Ovary (tissue), 9 donors: ENCODE data around the gene GLYATL1. TPM values are rescaled to one million over a fixed set of nuclear protein-coding genes. Genes with fewer than 3 reads are reported as not detected.

Experiments used
- DNase-seq, 5 donors: peaks; one replicate each; pipeline ENCODE4 v3.0.0-alpha.2; 2019 to 2020
- H3K27ac ChIP-seq, 2 donors: fragments of 200-600 bp; one replicate each; pipeline versions ENCODE4 v1.5.1 to v1.8.0; 2019 to 2022
- H3K27me3 ChIP-seq: fragments of 200-600 bp; one replicate; pipeline ENCODE4 v1.8.0; 2022
- H3K36me3 ChIP-seq: fragments of 200-600 bp; sonication (generic); one replicate; pipeline ENCODE4 v1.5.1; 2019
- H3K4me1 ChIP-seq: one replicate; pipeline ENCODE4 v1.8.1; 2013; ENCODE audit warnings: mild to moderate bottlenecking, moderate library complexity; ENCODE audit not compliant: insufficient read depth
- H3K4me3 ChIP-seq: fragments of 200-600 bp; sonication (generic); one replicate; pipeline ENCODE4 v1.5.1; 2017
- H3K9me3 ChIP-seq, 2 donors: fragments of 200-600 bp in 1 of 2; sonication (generic) in 1 of 2; one replicate each; pipeline versions ENCODE4 v1.5.1 to v1.8.1; 2013 to 2019; ENCODE audit warnings: mild to moderate bottlenecking in 1 of 2, moderate library complexity in 1 of 2
- EP300 ChIP-seq: sonication (generic); formaldehyde crosslinking; IDR thresholded peaks from one replicate; pipeline ENCODE4 v1.6.1; 2017; ENCODE audit warnings: antibody characterized with exemption
- POLR2A ChIP-seq: fragments of 450-650 bp; IDR thresholded peaks from one replicate; pipeline ENCODE4 v1.6.1; 2017; ENCODE audit warnings: antibody characterized with exemption, mild to moderate bottlenecking, moderate library complexity
- WGBS, 3 donors: extraction: QIAGEN DNeasy Blood & Tissue Kit in 1 of 3; methylation state at CpG; one replicate each; pipeline versions ENCODE4 v1.1.5 to v1.1.7; 2013 to 2017; 5-methylcytosine and 5-hydroxymethylcytosine counted together
- intact Hi-C, 4 donors: fragments of 100-400 bp; cut with DNase I; formaldehyde crosslinking; loops; one replicate each; pipeline versions ENCODE4 v1.11.0 to v1.15.1; 2022 to 2023
- polyA plus RNA-seq, 2 donors: library from polyadenylated mRNA; stranded (reverse); fragments of 200-250 nt in 1 of 2; fragments of 350-450 nt in 1 of 2; fragmentation: Illumina TruSeq in 1 of 2; extraction: RNeasy Lipid Tissue Mini Kit (QIAGEN cat#74804) in 1 of 2; gene quantifications; one replicate each; pipeline ENCODE4 v1.2.3, GENCODE V29; 2013 to 2014
- total RNA-seq, 7 donors: library from RNA; depleted of rRNA in 2 of 7; stranded (reverse); fragments of >200 nt in 2 of 7; fragmentation: NEBNext Ultra II Directional in 3 of 7; extraction: Animal tissue kit (Norgen Biotek cat#: 25700) in 3 of 7; gene quantifications; one replicate each; pipeline versions ENCODE4 v1.1.0 to v1.2.4, GENCODE V29; 2016 to 2023
- TF ChIP-seq, protein P1 (sequence below), 3 donors: fragments of 450-650 bp in 2 of 3; fragments of 200-600 bp in 1 of 3; IDR thresholded peaks; one replicate each; pipeline versions ENCODE4 v1.5.1 to v1.8.0; 2016 to 2022; ENCODE audit warnings: antibody characterized with exemption in 3 of 3, mild to moderate bottlenecking in 1 of 3
- donor health status: DM: no; HTN: no; CAD: no; lungs with moderate emphysema.
- donor health status: DM: no; HTN: no; CAD: no.
- donor health status: Bipolar disorder and iron deficiency.
- donor health status: DM: yes; HTN: yes; CAD: no.
- donor health status: DM: no; HTN: no; CAD: no.
- donor health status: DM: yes; HTN: yes; CAD: no.

GLYATL1 gene
- total and polyA plus RNA-seq, 9 donors: 0.02 to 1.5 (median 0.23) TPM; not detected in 6

- H3K27me3 ChIP-seq: no peaks in the 10 kb centered on the region
- DNase-seq: no peak
- TF ChIP-seq POLR2A (no peak), EP300 (no peak)
- TF ChIP-seq, protein P1, sequence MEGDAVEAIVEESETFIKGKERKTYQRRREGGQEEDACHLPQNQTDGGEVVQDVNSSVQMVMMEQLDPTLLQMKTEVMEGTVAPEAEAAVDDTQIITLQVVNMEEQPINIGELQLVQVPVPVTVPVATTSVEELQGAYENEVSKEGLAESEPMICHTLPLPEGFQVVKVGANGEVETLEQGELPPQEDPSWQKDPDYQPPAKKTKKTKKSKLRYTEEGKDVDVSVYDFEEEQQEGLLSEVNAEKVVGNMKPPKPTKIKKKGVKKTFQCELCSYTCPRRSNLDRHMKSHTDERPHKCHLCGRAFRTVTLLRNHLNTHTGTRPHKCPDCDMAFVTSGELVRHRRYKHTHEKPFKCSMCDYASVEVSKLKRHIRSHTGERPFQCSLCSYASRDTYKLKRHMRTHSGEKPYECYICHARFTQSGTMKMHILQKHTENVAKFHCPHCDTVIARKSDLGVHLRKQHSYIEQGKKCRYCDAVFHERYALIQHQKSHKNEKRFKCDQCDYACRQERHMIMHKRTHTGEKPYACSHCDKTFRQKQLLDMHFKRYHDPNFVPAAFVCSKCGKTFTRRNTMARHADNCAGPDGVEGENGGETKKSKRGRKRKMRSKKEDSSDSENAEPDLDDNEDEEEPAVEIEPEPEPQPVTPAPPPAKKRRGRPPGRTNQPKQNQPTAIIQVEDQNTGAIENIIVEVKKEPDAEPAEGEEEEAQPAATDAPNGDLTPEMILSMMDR (IDR thresholded peaks at IDR 0.05): no peak
- no peaks in the 10 kb centered on the region for H3K36me3 ChIP-seq
- intact Hi-C loops: no loop called here
- no peaks in the 10 kb centered on the region for H3K4me1 ChIP-seq
- H3K4me3 ChIP-seq: no peak overlapping the region
- no peaks in the 10 kb centered on the region for H3K9me3 ChIP-seq
- no peak overlapping the region for H3K27ac ChIP-seq
Measured at GRCh38 chr11:58912124-58912523, 27.2 kb upstream of the GLYATL1 start.

GRCh38 chr11:58913685-58914084 lies 25.6 kb upstream of the GLYATL1 start:
- H3K36me3 ChIP-seq: no peaks in the 10 kb centered on the region
- H3K4me3 ChIP-seq: no peak overlapping the region
- no peak overlapping the region for H3K27ac ChIP-seq
- H3K9me3 ChIP-seq: no peaks in the 10 kb centered on the region
- H3K4me1 ChIP-seq: no peaks in the 10 kb centered on the region
- H3K27me3 ChIP-seq: no peaks in the 10 kb centered on the region
- no peak for TF ChIP-seq EP300
- no peak for TF ChIP-seq POLR2A
- TF ChIP-seq, protein P1 (IDR thresholded peaks at IDR 0.05): no peak
- DNase-seq: no peak
- intact Hi-C loops: no loop called here

- Histone ChIP-seq H3K9me3 (no peaks in the 10 kb centered on the region), H3K27me3 (no peaks in the 10 kb centered on the region), H3K36me3 (no peaks in the 10 kb centered on the region), H3K27ac (no peak overlapping the region), H3K4me3 (no peak overlapping the region), H3K4me1 (no peaks in the 10 kb centered on the region)
- WGBS, 3 donors: 75 to 94% (median 78%) methylated on average over 2 of the region's 2 CpGs
- intact Hi-C loops: no loop called here
- TF ChIP-seq POLR2A (no peak), EP300 (no peak)
- TF ChIP-seq, protein P1 (IDR thresholded peaks at IDR 0.05): no peak
- no peak for DNase-seq
Measured at GRCh38 chr11:58914821-58915543, 24.3 kb upstream of the GLYATL1 start.

GRCh38 chr11:58916637-58917036 lies 22.7 kb upstream of the GLYATL1 start:
- Histone ChIP-seq H3K4me3 (no peak overlapping the region), H3K27me3 (no peaks in the 10 kb centered on the region), H3K9me3 (no peaks in the 10 kb centered on the region), H3K27ac (no peak overlapping the region), H3K4me1 (no peaks in the 10 kb centered on the region), H3K36me3 (no peaks in the 10 kb centered on the region)
- intact Hi-C loops: no loop called here
- TF ChIP-seq EP300 (no peak), POLR2A (no peak)
- TF ChIP-seq, protein P1 (IDR thresholded peaks at IDR 0.05): no peak
- no peak for DNase-seq
- 72 to 80% (median 79%) methylated on average over 2 of the region's 2 CpGs for WGBS, 3 donors
